Stimulated activated naive CD8-positive, alpha-beta T cell treated with anti-CD3 and anti-CD28 coated beads, Interleukin-15, amount 100 ng/mL, for 72 hours (primary cell): ENCODE measurements around the gene CWC27.

ENCODE experiments used
- ATAC-seq: fragments of 150-1000 bp; cut with Tn5 transposase; 2 replicates; pipeline ENCODE4 v1.10.0; 2021; ENCODE audit warnings: mild to moderate bottlenecking, moderate library complexity
- DNase-seq, 2 donors: peaks; one replicate each; pipeline ENCODE4 v3.0.0; 2021 to 2022
- H3K27ac Mint-ChIP-seq, 2 donors: one replicate each; pipeline ENCODE4 v1.8.0; 2022; ENCODE audit warnings: mild to moderate bottlenecking in 2 of 2, mixed read lengths in 2 of 2, moderate library complexity in 2 of 2
- H3K27me3 Mint-ChIP-seq: one replicate; pipeline ENCODE4 v1.8.0; 2022; ENCODE audit warnings: mixed read lengths
- H3K4me1 Mint-ChIP-seq: one replicate; pipeline ENCODE4 v1.8.0; 2022; ENCODE audit warnings: mild to moderate bottlenecking, mixed read lengths
- H3K4me3 Mint-ChIP-seq, 2 donors: one replicate each; pipeline ENCODE4 v1.8.0; 2022; ENCODE audit warnings: mild to moderate bottlenecking in 2 of 2, mixed read lengths in 2 of 2, moderate library complexity in 1 of 2
- H3K9me3 Mint-ChIP-seq, 2 donors: one replicate each; pipeline ENCODE4 v1.8.0; 2022; ENCODE audit warnings: mixed read lengths in 2 of 2

Gene CWC27, protein sequence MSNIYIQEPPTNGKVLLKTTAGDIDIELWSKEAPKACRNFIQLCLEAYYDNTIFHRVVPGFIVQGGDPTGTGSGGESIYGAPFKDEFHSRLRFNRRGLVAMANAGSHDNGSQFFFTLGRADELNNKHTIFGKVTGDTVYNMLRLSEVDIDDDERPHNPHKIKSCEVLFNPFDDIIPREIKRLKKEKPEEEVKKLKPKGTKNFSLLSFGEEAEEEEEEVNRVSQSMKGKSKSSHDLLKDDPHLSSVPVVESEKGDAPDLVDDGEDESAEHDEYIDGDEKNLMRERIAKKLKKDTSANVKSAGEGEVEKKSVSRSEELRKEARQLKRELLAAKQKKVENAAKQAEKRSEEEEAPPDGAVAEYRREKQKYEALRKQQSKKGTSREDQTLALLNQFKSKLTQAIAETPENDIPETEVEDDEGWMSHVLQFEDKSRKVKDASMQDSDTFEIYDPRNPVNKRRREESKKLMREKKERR

DNA sequence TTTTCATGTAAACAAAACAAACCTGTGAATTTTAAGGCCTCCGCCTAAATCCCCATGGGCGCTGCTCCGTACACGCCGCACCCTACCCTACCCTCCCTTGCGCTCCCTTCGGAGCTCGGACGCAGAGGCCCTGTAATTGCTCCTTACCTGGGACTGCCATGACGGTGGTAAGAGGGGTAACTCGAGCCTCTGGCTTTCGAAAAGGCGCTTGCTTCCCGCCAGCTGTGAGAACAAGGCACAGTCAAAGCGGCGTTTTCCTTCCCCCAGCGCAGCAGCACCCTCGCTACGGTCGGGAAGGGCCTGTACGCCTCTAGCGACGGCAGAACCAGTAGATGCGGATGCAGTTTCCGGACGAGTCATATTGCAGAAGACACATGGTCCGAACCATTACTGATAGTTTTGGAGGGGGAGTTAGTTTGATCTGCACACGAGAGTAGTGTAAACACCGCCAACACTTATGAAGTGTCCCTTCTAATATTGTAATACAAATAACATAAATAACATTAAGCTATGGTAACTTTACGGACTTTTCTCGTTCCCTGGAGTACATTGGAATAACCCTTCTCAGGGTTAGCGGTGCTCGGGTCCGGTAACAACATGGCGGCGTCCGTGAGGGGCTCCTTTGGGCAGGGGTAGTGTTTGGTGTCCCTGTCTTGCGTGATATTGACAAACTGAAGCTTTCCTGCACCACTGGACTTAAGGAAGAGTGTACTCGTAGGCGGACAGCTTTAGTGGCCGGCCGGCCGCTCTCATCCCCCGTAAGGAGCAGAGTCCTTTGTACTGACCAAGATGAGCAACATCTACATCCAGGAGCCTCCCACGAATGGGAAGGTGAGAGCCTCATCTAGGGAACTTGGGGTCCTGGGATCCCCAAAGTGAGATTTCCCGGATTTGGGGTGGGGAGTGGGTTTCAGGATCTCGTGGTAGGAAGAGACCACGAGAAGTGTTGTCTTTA, at the start of gene CWC27, which contains the start of gene SREK1IP1:
Gene CWC27 (plus strand): TSS at position 573 of the 955 bp plus-strand sequence. CDS start 217 bp downstream, at position 790.
Gene SREK1IP1 (minus strand): TSS at position 334 of the 955 bp plus-strand sequence. CDS start 174 bp downstream, at position 160.
- H3K4me1 Mint-ChIP-seq: peaks cover 41% of the 10 kb centered on the region

DNA sequence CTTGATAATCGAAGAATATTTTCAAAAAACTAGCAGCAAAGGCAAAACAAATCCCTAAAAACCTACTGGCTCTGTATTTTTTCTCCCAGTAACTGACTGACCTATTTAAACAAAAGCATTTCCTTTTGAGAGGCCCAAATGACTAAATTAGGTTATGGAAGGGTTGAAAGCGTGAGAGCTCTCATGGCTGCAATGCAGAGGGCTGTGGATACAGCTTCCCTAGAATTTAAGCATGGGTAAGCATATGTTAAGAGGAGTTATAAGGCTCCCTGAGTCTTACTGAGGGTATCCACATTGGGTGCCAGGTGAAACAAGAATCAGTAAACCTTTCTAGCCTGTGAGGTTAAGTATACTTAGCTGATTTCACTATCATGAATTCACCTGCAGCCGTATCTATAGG, 46.1 kb upstream of the CWC27 start:
- Mint-ChIP-seq H3K27me3 (no peaks in the 10 kb centered on the region), H3K27ac (no peak overlapping the region), H3K4me1 (no peaks in the 10 kb centered on the region), H3K9me3 (no peaks in the 10 kb centered on the region), H3K4me3 (no peak overlapping the region)
- DNase-seq (no peak), ATAC-seq (no peak)

More for the DNA sequence above, at the start of gene CWC27, which contains the start of gene SREK1IP1:
- H3K27me3 Mint-ChIP-seq: no peaks in the 10 kb centered on the region
- ATAC-seq (peak; percentile 99), DNase-seq (peak; percentile 82 to 87)
- no peaks in the 10 kb centered on the region for H3K9me3 Mint-ChIP-seq
- peak within 1 kb of the TSS; percentile 100 for H3K27ac Mint-ChIP-seq
- peak within 1 kb of the TSS; percentile 98 to 100 for H3K4me3 Mint-ChIP-seq

DNA sequence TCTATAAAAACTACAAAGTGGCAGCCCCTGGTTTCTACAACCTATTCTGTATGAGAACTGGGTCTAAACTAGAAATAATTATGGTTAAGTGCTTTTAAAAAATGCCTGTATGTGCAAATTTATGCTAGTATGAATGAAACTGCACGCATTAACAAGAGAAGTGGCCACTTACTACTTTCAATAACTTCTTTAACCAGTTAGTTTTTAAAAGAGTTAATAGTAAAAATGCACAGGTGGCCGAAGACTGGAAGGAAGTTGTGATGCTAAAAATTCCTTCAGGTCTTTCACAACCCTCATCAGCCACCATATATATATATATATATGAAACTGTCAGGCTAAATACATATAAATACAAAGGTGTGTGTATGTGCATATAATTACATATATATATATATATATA, 41.6 kb upstream of the CWC27 start:
- Mint-ChIP-seq H3K4me3 (no peak overlapping the region), H3K27me3 (no peaks in the 10 kb centered on the region), H3K27ac (no peak overlapping the region), H3K4me1 (no peaks in the 10 kb centered on the region), H3K9me3 (no peaks in the 10 kb centered on the region)
- ATAC-seq (no peak), DNase-seq (no peak)

DNA sequence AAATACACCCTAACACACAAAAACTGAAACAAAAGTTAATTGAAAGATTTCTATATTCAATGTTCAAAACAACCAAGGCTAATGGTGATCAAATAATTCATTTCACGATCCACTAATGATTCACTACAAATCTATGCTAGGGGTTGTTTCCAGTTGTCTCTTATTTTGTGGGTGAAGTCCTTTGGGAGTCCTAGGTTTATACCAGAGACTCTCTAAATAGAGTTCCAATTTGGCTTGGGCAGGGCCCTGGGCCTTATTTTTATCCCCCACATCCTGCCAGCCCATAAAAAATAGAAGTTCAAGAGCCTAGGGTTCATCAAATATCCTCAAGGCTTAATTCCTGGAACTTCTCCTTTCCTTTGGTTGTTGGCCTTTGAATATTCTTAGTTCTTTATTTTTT, 26.3 kb upstream of the CWC27 start:
- H3K9me3 Mint-ChIP-seq: no peaks in the 10 kb centered on the region
- H3K27ac Mint-ChIP-seq: no peak overlapping the region
- H3K27me3 Mint-ChIP-seq: no peaks in the 10 kb centered on the region
- H3K4me1 Mint-ChIP-seq: peaks cover 12% of the 10 kb centered on the region
- no peak for ATAC-seq
- no peak for DNase-seq
- H3K4me3 Mint-ChIP-seq: no peak overlapping the region

DNA sequence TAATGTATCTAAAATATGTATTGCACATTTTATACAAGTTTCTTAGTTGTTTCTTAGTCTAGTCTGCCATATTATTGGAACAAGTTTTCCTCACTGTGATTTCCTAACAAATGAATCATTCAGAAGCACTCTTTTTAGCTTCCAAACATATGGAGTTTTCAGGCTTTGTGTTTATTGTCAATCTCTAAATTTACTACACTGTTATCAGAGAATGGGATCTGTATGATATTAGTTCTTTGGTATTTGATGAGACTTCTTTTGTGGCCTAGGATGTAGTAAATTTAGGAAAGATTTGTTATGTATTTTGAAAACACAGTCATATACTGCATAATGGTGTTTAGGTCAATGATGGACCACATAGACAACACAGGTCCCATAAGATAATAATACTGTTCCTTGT, 25.9 kb upstream of the CWC27 start:
- H3K27ac Mint-ChIP-seq: no peak overlapping the region
- peaks cover 8% of the 10 kb centered on the region for H3K4me1 Mint-ChIP-seq
- H3K9me3 Mint-ChIP-seq: no peaks in the 10 kb centered on the region
- H3K4me3 Mint-ChIP-seq: no peak overlapping the region
- DNase-seq: no peak
- H3K27me3 Mint-ChIP-seq: no peaks in the 10 kb centered on the region
- no peak for ATAC-seq

DNA sequence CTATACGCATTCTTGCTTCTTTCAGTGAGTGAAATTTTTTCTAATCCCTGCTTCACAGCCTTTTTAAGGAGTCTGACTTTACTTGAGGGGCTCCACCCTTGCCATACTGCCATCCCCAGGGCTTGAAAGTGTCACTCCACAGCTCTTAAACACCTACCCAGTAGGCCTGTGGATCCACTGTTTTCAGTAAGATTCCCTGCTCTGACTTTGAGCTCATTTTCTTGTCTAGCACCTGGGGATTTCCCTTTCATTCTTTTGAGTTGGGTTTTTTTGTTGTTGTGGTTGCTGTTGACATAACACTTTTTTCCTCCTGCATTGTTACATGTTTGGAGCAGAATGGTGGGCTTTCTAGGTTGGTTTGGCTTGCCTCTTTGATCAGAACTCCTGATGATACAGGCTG, 23.8 kb upstream of the CWC27 start:
- ATAC-seq: no peak

DNA sequence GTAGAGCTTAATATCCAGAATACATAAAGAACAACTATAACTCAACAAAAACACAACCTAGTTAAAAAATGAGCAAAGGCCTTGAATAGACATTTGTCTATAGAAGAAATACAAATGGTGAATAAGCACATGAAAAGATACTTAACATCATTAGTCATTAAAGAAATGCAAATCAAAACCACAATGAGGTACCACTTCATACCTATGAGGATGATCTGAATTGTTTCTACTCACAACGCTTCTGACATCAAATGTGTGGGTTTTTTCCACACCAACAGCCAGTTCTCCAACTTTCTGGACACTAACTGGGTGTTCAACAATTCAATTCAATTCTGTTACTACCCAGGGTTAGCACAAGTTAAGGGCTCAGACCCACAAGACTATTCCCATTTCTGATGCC, 22.3 kb upstream of the CWC27 start:
- Mint-ChIP-seq H3K27ac (no peak overlapping the region), H3K4me1 (peaks cover 6% of the 10 kb centered on the region), H3K27me3 (no peaks in the 10 kb centered on the region), H3K4me3 (no peak overlapping the region), H3K9me3 (no peaks in the 10 kb centered on the region)
- DNase-seq: no peak
- ATAC-seq: no peak

More for the DNA sequence above, 23.8 kb upstream of the CWC27 start:
- no peak overlapping the region for H3K4me3 Mint-ChIP-seq
- peak overlapping the region in 1 of 2 donors; percentile 28 for H3K27ac Mint-ChIP-seq
- no peaks in the 10 kb centered on the region for H3K9me3 Mint-ChIP-seq
- H3K4me1 Mint-ChIP-seq: peaks cover 6% of the 10 kb centered on the region
- H3K27me3 Mint-ChIP-seq: no peaks in the 10 kb centered on the region
- no peak for DNase-seq

DNA sequence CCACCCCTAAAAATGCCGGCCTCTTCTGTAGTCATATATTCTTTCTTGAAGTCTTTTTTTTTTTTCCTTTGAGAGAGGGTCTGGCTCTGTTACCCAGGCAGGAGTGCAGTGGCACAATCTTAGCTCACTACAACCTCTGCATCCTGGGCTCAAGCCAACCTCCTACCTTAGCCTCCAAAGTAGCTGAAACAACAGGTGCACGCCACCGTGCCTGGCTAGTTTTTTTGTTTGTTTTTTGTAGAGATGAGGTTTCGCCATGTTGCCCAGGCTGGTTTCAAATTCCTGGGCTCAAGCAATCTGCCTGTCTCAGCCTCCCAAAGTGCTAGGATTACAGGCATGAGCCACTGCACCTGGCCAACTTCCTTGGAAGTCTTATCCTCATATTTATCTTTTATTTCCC, 19.3 kb upstream of the CWC27 start:
- ATAC-seq: no peak
- DNase-seq: no peak
- no peaks in the 10 kb centered on the region for H3K27me3 Mint-ChIP-seq
- no peak overlapping the region for H3K4me3 Mint-ChIP-seq
- no peaks in the 10 kb centered on the region for H3K9me3 Mint-ChIP-seq
- H3K4me1 Mint-ChIP-seq: peaks cover 6% of the 10 kb centered on the region
- no peak overlapping the region for H3K27ac Mint-ChIP-seq

DNA sequence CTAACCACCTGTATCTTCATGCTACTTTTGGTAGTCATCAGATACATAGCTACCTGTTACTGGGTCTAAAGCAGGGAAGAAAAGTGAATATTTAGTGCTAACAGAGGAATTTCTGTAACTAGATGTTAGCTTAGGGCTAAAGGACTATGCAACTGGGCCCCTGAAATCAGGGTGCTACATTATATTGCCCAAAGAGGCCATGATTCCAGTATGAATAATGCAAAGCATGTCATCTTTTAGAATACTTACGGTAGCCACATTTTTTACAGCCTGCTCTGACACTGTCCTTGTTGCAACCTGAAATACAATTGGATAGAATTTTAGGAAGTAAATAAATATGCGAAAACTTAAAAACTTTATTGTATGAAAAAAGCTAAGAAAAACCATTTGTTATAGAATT, 14.7 kb upstream of the CWC27 start:
- no peak for DNase-seq
- Mint-ChIP-seq H3K27ac (no peak overlapping the region), H3K4me3 (no peak overlapping the region), H3K9me3 (no peaks in the 10 kb centered on the region), H3K4me1 (no peaks in the 10 kb centered on the region), H3K27me3 (no peaks in the 10 kb centered on the region)
- no peak for ATAC-seq

DNA sequence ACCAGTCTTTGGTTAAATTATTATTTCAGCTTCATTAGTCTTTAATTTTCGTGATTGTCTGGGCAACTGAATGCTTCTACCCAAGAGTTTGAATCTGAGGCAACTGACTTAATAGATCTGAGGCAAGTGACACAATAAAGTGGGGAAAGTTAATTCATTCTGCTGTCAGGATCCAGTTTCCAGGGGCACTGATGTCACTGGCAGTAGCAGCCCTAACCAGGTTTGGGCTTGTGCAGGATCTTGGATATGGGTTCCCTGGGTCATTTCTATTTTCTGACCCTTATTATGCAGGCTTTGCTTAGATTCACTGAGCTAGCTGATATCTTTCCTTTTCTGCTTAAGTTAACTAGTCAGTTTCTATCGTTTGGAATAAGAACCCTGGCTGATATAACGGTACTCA, 9.8 kb upstream of the CWC27 start:
- ATAC-seq: no peak
- Mint-ChIP-seq H3K9me3 (no peaks in the 10 kb centered on the region), H3K27me3 (no peaks in the 10 kb centered on the region), H3K4me3 (no peak overlapping the region), H3K4me1 (peaks cover 9% of the 10 kb centered on the region), H3K27ac (no peak overlapping the region)
- no peak for DNase-seq

DNA sequence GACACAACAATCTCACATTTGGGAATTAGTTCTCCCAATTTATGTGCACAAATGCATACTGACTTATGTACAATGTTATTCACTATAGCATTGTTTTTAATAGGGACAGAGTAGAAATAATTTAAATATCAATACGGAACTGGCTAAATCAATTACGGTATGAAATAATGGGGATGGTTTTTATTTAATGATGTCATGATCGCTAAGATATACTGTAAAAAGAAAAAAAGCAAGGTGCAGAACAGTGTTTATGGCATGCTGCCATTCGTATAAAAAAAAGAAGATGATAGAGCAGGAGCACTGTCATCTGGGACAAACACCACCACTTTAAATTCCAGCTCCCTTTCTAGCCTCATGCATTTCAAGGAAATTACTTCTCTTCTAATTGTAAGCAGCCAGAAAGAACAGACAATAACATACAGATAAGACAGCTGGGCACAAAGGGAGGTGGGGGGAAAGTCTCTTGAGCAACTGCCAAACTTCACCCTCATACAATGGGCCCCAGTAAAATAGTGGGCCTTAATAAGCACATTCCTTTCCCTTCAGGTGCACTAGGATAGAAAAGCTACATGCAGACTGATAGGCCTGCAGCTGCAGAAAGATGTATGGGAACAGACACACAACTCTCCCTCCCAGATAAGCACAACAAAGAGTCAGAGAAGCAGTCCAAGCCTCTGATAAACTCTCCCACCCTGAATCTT, 8.6 kb upstream of the CWC27 start:
- no peaks in the 10 kb centered on the region for H3K27me3 Mint-ChIP-seq
- no peak overlapping the region for H3K4me3 Mint-ChIP-seq
- H3K9me3 Mint-ChIP-seq: no peaks in the 10 kb centered on the region
- H3K27ac Mint-ChIP-seq: no peak overlapping the region
- DNase-seq (no peak), ATAC-seq (no peak)
- peaks cover 9% of the 10 kb centered on the region for H3K4me1 Mint-ChIP-seq

DNA sequence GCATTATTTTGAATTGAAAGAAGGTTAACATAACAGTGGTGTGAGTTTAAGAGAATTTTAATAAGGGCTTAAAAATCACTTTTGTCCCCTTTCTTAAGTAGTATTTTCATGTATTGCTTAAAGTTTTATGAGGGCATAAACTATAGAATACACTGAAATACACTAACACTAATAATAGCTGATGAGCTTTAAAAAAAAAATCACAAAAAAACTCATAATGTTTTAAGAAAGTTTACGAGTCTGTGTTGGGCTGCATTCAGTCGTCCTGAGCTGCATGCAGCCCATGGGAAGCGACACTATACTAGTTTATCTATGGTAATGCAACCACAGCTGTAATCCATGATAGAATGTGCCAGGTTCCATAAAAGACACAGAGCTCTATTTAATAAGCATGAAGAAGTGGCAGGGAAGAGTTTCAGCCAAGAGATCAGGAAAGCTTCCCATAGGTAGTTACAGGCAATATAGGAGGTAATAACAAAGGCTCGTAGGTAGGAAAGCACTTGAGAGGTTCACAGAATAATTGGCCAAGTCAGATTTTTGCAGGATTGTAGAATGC, 4.7 kb upstream of the CWC27 start:
- Mint-ChIP-seq H3K4me1 (peaks cover 32% of the 10 kb centered on the region), H3K4me3 (no peak overlapping the region), H3K9me3 (no peaks in the 10 kb centered on the region), H3K27me3 (no peaks in the 10 kb centered on the region), H3K27ac (no peak overlapping the region)
- no peak for ATAC-seq
- no peak for DNase-seq

DNA sequence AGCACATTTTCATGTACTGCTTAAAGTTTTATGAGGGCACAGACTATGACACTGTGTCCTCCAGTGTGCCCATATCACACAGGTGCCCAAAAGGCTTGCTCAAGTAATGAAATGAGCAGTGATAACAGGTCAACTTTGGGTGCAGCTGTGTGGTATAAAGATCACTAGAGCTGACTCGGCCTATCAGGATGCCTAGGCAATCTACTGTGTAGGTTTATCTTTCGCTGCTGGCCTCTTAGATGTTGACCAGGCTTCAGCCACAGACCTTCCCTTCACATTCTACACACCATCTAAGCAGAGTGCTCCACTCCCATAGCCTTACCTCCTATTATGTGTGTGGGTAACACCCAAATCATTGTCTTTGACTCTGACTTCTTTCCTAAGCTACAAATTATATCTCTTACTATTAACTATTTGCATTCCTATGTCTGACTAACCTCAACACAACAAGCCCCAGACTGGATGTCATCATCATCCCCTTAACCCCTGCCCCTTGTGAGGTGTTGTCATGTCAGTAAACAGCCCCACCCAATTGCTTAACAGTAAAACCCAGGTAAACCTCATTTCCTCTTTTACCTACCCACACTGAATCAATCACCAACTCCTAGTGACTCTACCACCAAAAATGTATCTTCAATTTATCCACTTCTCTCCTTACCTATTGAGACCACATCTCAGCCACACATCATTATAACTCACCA, 2.8 kb upstream of the CWC27 start:
- H3K9me3 Mint-ChIP-seq: no peaks in the 10 kb centered on the region
- no peaks in the 10 kb centered on the region for H3K27me3 Mint-ChIP-seq
- DNase-seq: no peak
- H3K27ac Mint-ChIP-seq: peak overlapping the region in 1 of 2 donors; percentile 36
- ATAC-seq: no peak
- H3K4me1 Mint-ChIP-seq: peaks cover 41% of the 10 kb centered on the region
- no peak overlapping the region for H3K4me3 Mint-ChIP-seq

DNA sequence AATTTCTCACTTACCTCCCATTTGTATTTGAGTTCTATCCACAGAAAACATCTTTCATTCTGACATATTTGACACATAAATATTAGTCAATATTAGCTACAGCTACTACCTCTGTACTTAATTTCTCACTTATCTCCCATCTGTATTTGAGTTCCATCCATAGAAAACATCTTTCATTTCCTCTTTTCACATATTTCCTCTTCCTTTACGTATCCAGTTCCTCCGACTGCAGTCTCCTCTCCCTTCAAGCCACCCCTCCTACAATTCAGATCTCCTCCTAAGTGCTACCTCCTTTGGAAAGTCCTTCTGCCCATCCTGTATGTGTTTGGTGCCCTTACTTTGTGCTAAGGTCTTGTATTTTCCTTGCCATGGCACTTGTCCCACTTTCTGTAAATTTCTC, 1.8 kb upstream of the CWC27 start:
- Mint-ChIP-seq H3K4me3 (peak overlapping the region; percentile 45 to 100), H3K9me3 (no peaks in the 10 kb centered on the region), H3K4me1 (peaks cover 41% of the 10 kb centered on the region), H3K27me3 (no peaks in the 10 kb centered on the region), H3K27ac (peak overlapping the region in 1 of 2 donors; percentile 26)
- no peak for ATAC-seq
- no peak for DNase-seq
